KOPT-K1 (cell line): Measurements from ENCODE around the gene ARHGEF3.

ENCODE experiments used
- H3K27ac ChIP-seq: fragments of 200-600 bp; sonication (generic); 2 replicates; pipeline ENCODE4 v1.5.1; 2016; ENCODE audit warnings: antibody characterized with exemption, mild to moderate bottlenecking, low read depth, low read length; ENCODE audit not compliant: poor library complexity, severe bottlenecking
- H3K36me3 ChIP-seq: fragments of 200-600 bp; sonication (generic); 2 replicates; pipeline ENCODE4 v1.5.1; 2017; ENCODE audit warnings: antibody characterized with exemption, mild to moderate bottlenecking, low read length, moderate library complexity; ENCODE audit not compliant: insufficient read depth
- H3K9me3 ChIP-seq: fragments of 200-600 bp; sonication (generic); 2 replicates; pipeline ENCODE4 v1.5.1; 2017; ENCODE audit warnings: antibody characterized with exemption, low read length, mild to moderate bottlenecking; ENCODE audit not compliant: insufficient read depth, poor library complexity, severe bottlenecking

ARHGEF3 gene

DNA sequence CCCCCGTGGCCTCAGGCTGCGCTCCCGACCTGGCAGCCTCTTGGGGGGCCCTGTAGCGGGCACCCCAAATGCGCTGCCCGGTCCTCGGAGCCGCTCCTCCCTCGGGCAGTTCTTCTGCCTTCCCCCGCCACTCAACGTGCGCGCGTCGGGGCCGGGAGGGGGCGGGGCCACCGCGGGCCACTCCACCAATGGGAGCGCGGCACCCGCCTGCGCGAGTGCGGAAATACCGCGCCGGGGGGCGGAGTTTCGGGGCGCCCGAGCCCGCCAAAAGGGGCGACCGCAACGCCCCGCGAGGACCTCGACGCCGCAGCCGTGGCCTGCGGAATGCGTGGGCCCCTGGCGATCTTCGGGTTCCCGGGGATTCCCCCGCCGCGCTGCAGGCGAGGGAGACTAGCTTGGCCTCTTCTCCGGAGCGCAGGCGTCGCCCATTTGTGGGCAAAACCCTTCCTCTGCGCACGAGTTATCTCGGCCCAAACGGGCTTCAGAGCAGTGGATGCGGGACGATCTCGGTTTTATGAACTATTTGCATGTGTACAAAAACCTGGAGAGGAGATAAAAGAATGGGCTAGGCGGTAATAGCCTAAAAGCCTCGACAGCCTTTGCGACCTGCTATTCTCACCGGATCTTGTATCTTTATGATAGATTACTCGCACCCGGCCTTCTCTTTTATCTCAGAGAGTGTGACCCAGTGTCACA is 118.5 kb downstream of the ARHGEF3 start, which contains the start of gene TASOR:
TSS of gene TASOR (minus strand) at position 144 of the 696 bp plus-strand sequence. CDS start 259 bp downstream, outside the sequence.
- Histone ChIP-seq H3K27ac (peak within 1 kb of the TSS; percentile 96), H3K9me3 (peaks cover 13% of the 10 kb centered on the region), H3K36me3 (peaks cover 19% of the 10 kb centered on the region)

DNA sequence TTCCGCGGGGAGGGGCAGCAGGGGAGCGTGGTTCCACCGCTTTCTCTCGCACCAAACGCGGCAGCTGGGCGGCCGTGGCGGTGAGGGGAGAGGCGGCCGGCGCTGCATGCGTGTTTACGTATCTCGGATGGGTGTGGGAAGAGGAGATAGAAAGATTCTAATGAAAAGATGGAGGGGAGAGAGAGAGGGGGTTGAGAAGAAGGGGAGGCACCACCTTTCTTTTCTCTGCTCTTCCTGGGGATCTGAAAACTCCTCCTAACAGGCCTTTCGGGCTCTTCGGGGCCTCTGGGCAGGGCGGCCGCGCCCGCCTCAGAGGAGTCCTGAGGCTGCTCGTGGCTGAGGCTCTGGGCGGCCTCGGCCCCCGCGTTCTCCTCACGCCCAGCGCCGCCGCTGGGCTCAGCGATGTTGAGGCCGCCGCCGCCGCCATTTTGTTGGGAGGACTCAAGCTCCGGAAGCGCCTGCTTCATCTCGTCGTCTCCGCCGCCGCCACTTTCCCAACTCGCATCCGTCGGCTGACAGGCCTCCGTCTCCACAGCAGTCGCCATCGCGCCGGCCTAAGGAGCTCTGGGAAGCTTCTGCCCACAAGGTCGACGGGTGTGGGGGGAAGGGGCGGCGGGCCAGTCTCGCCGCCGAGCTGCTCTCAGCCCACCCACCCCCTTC is 119.2 kb downstream of the ARHGEF3 start:
- Histone ChIP-seq H3K27ac (peak overlapping the region; percentile 96), H3K9me3 (peaks cover 13% of the 10 kb centered on the region), H3K36me3 (peaks cover 22% of the 10 kb centered on the region)

DNA sequence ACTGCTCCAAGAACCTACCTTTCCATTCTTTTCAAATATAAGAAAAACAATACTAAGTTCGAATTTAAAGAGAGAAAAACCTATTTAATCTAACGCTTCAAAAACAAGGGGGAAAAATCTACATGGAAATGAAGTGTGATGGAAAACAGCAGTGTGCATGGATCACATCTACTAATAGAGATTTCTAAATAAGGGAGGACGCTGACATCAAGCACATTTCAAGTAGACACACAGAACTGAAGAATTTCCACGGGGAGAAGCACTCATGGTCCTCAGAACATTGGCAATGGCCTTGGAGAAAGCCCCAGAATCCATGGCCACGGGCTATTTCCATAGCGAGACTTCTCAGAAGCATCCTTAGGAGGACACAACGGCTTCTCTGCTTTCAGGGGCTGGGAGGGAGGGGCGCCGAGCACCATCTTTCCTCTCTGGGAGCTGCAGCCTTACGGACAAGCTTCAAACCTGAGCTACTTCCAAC is 119.7 kb downstream of the ARHGEF3 start:
- H3K36me3 ChIP-seq: peaks cover 28% of the 10 kb centered on the region
- H3K27ac ChIP-seq: peak overlapping the region; percentile 96
- peaks cover 13% of the 10 kb centered on the region for H3K9me3 ChIP-seq

GRCh38 chr3:56680054-56680580 is 121.6 kb downstream of the ARHGEF3 start:
- H3K9me3 ChIP-seq: peaks cover 13% of the 10 kb centered on the region
- H3K36me3 ChIP-seq: peaks cover 40% of the 10 kb centered on the region
- H3K27ac ChIP-seq: no peak overlapping the region
